SW480 (cell line): ENCODE measurements around the gene GPC4.
A peak's percentile ranks its signal among the peaks of the same experiment; 100 is the strongest.
"Not testable (repeated sequence)": the region's sequence is repeated elsewhere in the genome, so short reads cannot be mapped to it uniquely, and the experiment has no call there.

ENCODE experiments used
- DNase-seq: peaks from one replicate; pipeline ENCODE4 v3.0.0-alpha.2; 2016; ENCODE audit warnings: low spot score

Gene GPC4

GRCh38 chrX:133365871-133366611 lies 49.2 kb downstream of the GPC4 start:
- no peak for DNase-seq

GRCh38 chrX:133364865-133365264 lies 50.4 kb downstream of the GPC4 start:
- DNase-seq: no peak

GRCh38 chrX:133364196-133364595 lies 51.1 kb downstream of the GPC4 start:
- no peak for DNase-seq

- no peak for DNase-seq
These were observed 52.8 kb downstream of the GPC4 start for GRCh38 chrX:133362538-133362937.

- no peak for DNase-seq
These were observed 55.8 kb downstream of the GPC4 start for GRCh38 chrX:133359466-133359865.

GRCh38 chrX:133353233-133353632 lies 62.1 kb downstream of the GPC4 start:
- no peak for DNase-seq

- no peak for DNase-seq
These were observed 64.5 kb downstream of the GPC4 start for GRCh38 chrX:133350751-133351150.

GRCh38 chrX:133346026-133346425 lies 69.3 kb downstream of the GPC4 start:
- no peak for DNase-seq

GRCh38 chrX:133339566-133339965 lies 75.7 kb downstream of the GPC4 start:
- DNase-seq: no peak

GRCh38 chrX:133337250-133337649 lies 78.0 kb downstream of the GPC4 start:
- no peak for DNase-seq

GRCh38 chrX:133335027-133335426 lies 80.3 kb downstream of the GPC4 start:
- peak; percentile 31 for DNase-seq

GRCh38 chrX:133333154-133333750 lies 82.0 kb downstream of the GPC4 start:
- no peak for DNase-seq

- DNase-seq: no peak
These were observed 82.6 kb downstream of the GPC4 start for GRCh38 chrX:133332737-133333136.

- DNase-seq: no peak
These were observed 84.3 kb downstream of the GPC4 start for GRCh38 chrX:133330956-133331355.

- DNase-seq: peak; percentile 20
These were observed 89.9 kb downstream of the GPC4 start for GRCh38 chrX:133325422-133325821.

GRCh38 chrX:133323431-133323830 lies 91.9 kb downstream of the GPC4 start:
- no peak for DNase-seq

GRCh38 chrX:133322269-133322668 lies 93.0 kb downstream of the GPC4 start:
- DNase-seq: not testable (repeated sequence)

- no peak for DNase-seq
These were observed 93.8 kb downstream of the GPC4 start for GRCh38 chrX:133321451-133321850.

- no peak for DNase-seq
These were observed 101.0 kb downstream of the GPC4 start for GRCh38 chrX:133314281-133314680.

- DNase-seq: no peak
These were observed 106.8 kb downstream of the GPC4 start for GRCh38 chrX:133308499-133308897.

- DNase-seq: no peak
These were observed 107.4 kb downstream of the GPC4 start for GRCh38 chrX:133307637-133308498.

GRCh38 chrX:133307094-133307493 lies 108.2 kb downstream of the GPC4 start:
- DNase-seq: no peak

- no peak for DNase-seq
These were observed 109.0 kb downstream of the GPC4 start for GRCh38 chrX:133306316-133306715.
